GM23248 (cell line): ENCODE results near the gene ACAP1. TPM values are rescaled to one million over a fixed set of nuclear protein-coding genes. Genes with fewer than 3 reads are reported as not detected.
"Not testable (repeated sequence)": the region's sequence is repeated elsewhere in the genome, so short reads cannot be mapped to it uniquely, and the experiment has no call there.

Experiments used
- DNase-seq: peaks from one replicate; pipeline ENCODE4 v3.0.0-alpha.2; 2015
- H2AFZ ChIP-seq: fragments of 200-600 bp; sonication (generic); 2 replicates; pipeline ENCODE4 v1.6.1; 2016; ENCODE audit warnings: antibody characterized with exemption
- H3F3A ChIP-seq: fragments of 200-600 bp; sonication (generic); 2 replicates; pipeline ENCODE4 v1.6.1; 2016; ENCODE audit warnings: mild to moderate bottlenecking, antibody characterized with exemption, mixed run types; ENCODE audit not compliant: insufficient read depth
- H3K27ac ChIP-seq: fragments of 200-600 bp; sonication (generic); 2 replicates; pipeline ENCODE4 v1.5.1; 2016; ENCODE audit warnings: mild to moderate bottlenecking
- H3K27me3 ChIP-seq: fragments of 200-600 bp; sonication (generic); replicated peaks from 2 replicates; pipeline ENCODE4 v1.6.1; 2016; ENCODE audit warnings: mild to moderate bottlenecking; ENCODE audit not compliant: insufficient read depth
- H3K36me3 ChIP-seq: fragments of 200-600 bp; sonication (generic); 2 replicates; pipeline ENCODE4 v1.6.1; 2016; ENCODE audit warnings: low read depth, mild to moderate bottlenecking
- H3K4me1 ChIP-seq: fragments of 200-600 bp; sonication (generic); 2 replicates; pipeline ENCODE4 v1.6.1; 2016; ENCODE audit warnings: mild to moderate bottlenecking; ENCODE audit not compliant: insufficient read depth
- H3K4me2 ChIP-seq: fragments of 200-600 bp; sonication (generic); one replicate; pipeline ENCODE4 v1.6.1; 2016; ENCODE audit warnings: mild to moderate bottlenecking; ENCODE audit not compliant: unreplicated experiment
- H3K4me3 ChIP-seq: fragments of 200-600 bp; sonication (generic); 2 replicates; pipeline ENCODE4 v1.5.1; 2016; ENCODE audit warnings: mild to moderate bottlenecking
- H3K79me2 ChIP-seq: fragments of 200-600 bp; sonication (generic); 2 replicates; pipeline ENCODE4 v1.6.1; 2016; ENCODE audit warnings: mild to moderate bottlenecking; ENCODE audit not compliant: insufficient read depth
- H3K9ac ChIP-seq: fragments of 200-600 bp; sonication (generic); 2 replicates; pipeline ENCODE4 v1.6.1; 2016; ENCODE audit warnings: mild to moderate bottlenecking
- H3K9me2 ChIP-seq: fragments of 200-600 bp; sonication (generic); 2 replicates; pipeline ENCODE4 v1.6.1; 2016; ENCODE audit warnings: mixed run types, mild to moderate bottlenecking, moderate library complexity; ENCODE audit not compliant: insufficient read depth
- H3K9me3 ChIP-seq: fragments of 200-600 bp; sonication (generic); one replicate; pipeline ENCODE4 v1.6.1; 2017; ENCODE audit warnings: low read depth
- H4K20me1 ChIP-seq: fragments of 200-600 bp; sonication (generic); 2 replicates; pipeline ENCODE4 v1.6.0; 2016; ENCODE audit not compliant: insufficient read depth
- EZH2 ChIP-seq: fragments of 200-600 bp; sonication (generic); IDR thresholded peaks from 2 replicates; pipeline ENCODE4 v1.6.1; 2018; ENCODE audit warnings: antibody characterized with exemption, mild to moderate bottlenecking; ENCODE audit not compliant: insufficient read depth, poor library complexity, severe bottlenecking
- EZH2phosphoT487 ChIP-seq: fragments of 200-600 bp; sonication (generic); IDR thresholded peaks from 2 replicates; pipeline ENCODE4 v1.6.1; 2018; ENCODE audit warnings: antibody characterized with exemption, moderate library complexity, mild to moderate bottlenecking, low read depth; ENCODE audit not compliant: insufficient read depth
- WGBS, 2 experiments: methylation state at CpG; one replicate each; pipeline ENCODE4 v1.1.6; 2015 to 2017; ENCODE audit warnings: low lambda C conversion rate in 2 of 2, low coverage in 1 of 2; ENCODE audit errors: missing lambda C conversion rate in 2 of 2; 5-methylcytosine and 5-hydroxymethylcytosine counted together
- in situ Hi-C: fragments of 300-500 bp; cut with MboI; formaldehyde crosslinking; loops from 2 replicates; pipeline ENCODE4 v1.15.0; 2020
- polyA plus RNA-seq: library from polyadenylated mRNA; unstranded; fragments of >200 nt; fragmentation: Nextera tagmentation; extraction: Ambion mirVana; gene quantifications from 2 replicates; pipeline ENCODE4 v1.2.1, GENCODE V29; 2016
- total RNA-seq: library from RNA; depleted of rRNA; stranded (reverse); fragments of >200 nt; shearing (Covaris generic); gene quantifications from 2 replicates; pipeline ENCODE4 v1.2.3, GENCODE V29; 2014

ACAP1 gene
- total and polyA plus RNA-seq, 2 experiments from 2014 or later = 4.4 to 15.7 TPM

DNA sequence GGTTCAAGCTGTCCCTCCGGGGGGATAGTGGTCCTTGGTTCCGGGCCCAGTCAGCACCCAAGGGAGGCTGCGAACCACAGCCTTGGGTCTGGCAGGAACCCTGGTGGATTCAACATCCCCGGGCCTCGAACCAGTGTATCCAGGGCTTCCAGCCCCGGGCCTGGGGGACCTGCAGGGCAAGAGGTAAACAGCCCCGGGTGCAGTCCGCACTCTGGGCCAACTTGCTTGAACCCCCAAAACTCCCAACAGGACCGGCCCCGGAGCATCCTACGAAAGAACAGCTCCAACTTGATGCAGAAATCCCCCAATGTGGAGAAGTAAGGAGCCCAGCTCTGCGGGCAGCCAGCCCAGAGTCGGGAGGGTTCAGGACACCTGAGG lies 5.7 kb upstream of the ACAP1 start:
- H3K79me2 ChIP-seq = peaks cover 21% of the 10 kb centered on the region
- H3K9me2 ChIP-seq = no peaks in the 10 kb centered on the region
- in situ Hi-C loops = no loop called here
- no peaks in the 10 kb centered on the region for H3K36me3 ChIP-seq
- DNase-seq = no peak
- peak overlapping the region; percentile 83 for H3K4me3 ChIP-seq
- H3K9me3 ChIP-seq = no peaks in the 10 kb centered on the region
- 36 to 39% methylated on average over 13 of the region's 13 CpGs for WGBS, 2 experiments
- no peak overlapping the region for H3K27ac ChIP-seq
- peak overlapping the region; percentile 88 for H3K4me2 ChIP-seq
- peak overlapping the region; percentile 10; the same call in 1 of the 2 replicates for H3K9ac ChIP-seq
- no peaks in the 10 kb centered on the region for H4K20me1 ChIP-seq
- no peaks in the 10 kb centered on the region for H3F3A ChIP-seq
- H3K27me3 ChIP-seq = no peaks in the 10 kb centered on the region
- peak overlapping the region; percentile 87 for H2AFZ ChIP-seq
- TF ChIP-seq EZH2 (no peak), EZH2phosphoT487 (no peak)
- peaks cover 7% of the 10 kb centered on the region; the same call in 1 of the 2 replicates for H3K4me1 ChIP-seq

DNA sequence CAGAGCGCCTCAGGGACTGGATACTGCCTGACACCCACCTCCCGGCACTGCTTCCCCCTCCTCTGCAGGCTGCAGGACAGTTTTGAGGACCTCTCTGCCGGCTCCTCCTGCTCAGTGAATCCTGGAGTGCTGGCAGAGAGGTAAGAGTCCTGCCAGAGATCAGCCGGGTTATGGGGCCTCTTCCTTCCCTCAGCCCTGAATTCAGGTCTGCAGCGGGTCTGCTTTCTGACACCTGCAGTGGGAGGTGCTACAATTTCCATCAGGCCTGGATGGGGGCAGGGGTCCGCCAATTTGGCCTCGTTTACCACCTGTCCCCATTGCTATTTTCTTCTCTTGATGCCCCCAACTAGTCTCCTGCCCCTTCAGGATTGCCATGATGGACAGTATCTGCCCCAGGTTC lies 4.2 kb upstream of the ACAP1 start:
- H2AFZ ChIP-seq = no peak overlapping the region
- no peaks in the 10 kb centered on the region for H3K9me2 ChIP-seq
- H3K27ac ChIP-seq = no peak overlapping the region
- no peak overlapping the region for H3K4me3 ChIP-seq
- TF ChIP-seq EZH2phosphoT487 (no peak), EZH2 (no peak)
- H3F3A ChIP-seq = no peaks in the 10 kb centered on the region
- no peaks in the 10 kb centered on the region for H3K27me3 ChIP-seq
- in situ Hi-C loops = no loop called here
- no peaks in the 10 kb centered on the region for H3K36me3 ChIP-seq
- H3K4me2 ChIP-seq = no peak overlapping the region
- H3K9ac ChIP-seq = no peak overlapping the region
- H3K79me2 ChIP-seq = peaks cover 18% of the 10 kb centered on the region
- WGBS, 2 experiments = 57 to 60% methylated on average over 7 of the region's 7 CpGs
- H3K4me1 ChIP-seq = peaks cover 7% of the 10 kb centered on the region; the same call in 1 of the 2 replicates
- no peak for DNase-seq
- no peaks in the 10 kb centered on the region for H3K9me3 ChIP-seq
- H4K20me1 ChIP-seq = no peaks in the 10 kb centered on the region

DNA sequence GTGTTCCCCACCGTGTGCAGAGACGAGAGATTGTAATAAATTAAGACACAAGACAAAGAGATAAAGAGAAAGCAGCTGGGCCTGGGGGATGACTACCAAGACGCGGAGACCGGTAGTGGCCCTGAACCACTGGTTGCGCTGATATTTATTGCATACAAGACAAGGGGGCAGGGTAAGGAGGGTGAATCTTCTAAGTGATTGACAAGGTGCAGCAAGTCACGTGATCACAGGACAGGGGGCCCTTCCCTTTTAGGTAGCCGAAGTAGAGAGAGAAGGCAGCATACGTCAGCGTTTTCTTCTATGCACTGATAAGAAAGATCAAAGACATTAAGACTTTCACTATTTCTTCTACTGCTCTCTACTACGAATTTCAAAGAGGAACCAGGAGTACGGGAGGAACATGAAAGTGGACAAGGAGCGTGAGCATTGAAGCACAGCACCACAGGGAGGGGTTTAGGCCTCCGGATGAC lies 3.7 kb upstream of the ACAP1 start:
- H4K20me1 ChIP-seq, H3K27me3 ChIP-seq, H2AFZ ChIP-seq, H3K36me3 ChIP-seq, H3K9ac ChIP-seq, H3K4me2 ChIP-seq, DNase-seq, H3K9me3 ChIP-seq, H3K9me2 ChIP-seq, H3K27ac ChIP-seq, H3F3A ChIP-seq, in situ Hi-C loops, H3K4me3 ChIP-seq, H3K4me1 ChIP-seq: not testable (repeated sequence)
- H3K79me2 ChIP-seq = peaks cover 13% of the 10 kb centered on the region
- 31 to 35% methylated on average over 14 of the region's 14 CpGs for WGBS, 2 experiments

DNA sequence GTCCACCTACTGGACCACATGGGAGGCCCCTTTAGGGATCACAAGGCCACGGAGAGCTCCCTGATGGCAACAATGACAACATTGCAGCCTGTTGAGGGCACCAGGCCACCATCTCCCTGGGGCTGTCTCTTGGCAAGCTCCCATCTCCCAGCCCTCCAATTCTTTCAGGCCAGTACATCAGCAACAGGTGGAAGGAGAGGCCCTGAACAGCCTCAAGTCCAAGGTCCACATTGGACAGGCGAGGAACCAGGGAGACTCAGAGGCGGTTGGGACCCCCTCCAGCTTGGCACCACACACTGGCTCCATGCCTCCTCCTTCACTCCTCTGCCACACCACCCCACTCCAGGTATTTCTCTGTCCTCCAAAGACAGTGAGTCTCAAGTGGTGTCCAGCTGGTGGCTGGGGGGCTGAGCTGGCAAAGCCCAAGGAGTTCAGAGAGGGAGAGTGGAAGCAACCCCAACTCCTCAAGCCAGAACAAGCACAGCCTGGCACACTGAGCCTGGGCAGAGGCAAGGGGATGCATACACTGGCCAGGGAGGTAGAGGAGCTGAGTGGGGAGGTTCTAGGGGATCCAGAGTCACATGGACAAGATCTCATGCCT lies 1.3 kb upstream of the ACAP1 start:
- in situ Hi-C loops = no loop called here
- DNase-seq = no peak
- no peaks in the 10 kb centered on the region for H3K4me1 ChIP-seq
- no peaks in the 10 kb centered on the region for H3K36me3 ChIP-seq
- no peaks in the 10 kb centered on the region for H4K20me1 ChIP-seq
- 67 to 75% methylated on average over 3 of the region's 3 CpGs for WGBS, 2 experiments
- H3K9ac ChIP-seq = no peak overlapping the region
- H3K9me2 ChIP-seq = no peaks in the 10 kb centered on the region
- no peak overlapping the region for H3K4me2 ChIP-seq
- H3K9me3 ChIP-seq = no peaks in the 10 kb centered on the region
- H3K27me3 ChIP-seq = no peaks in the 10 kb centered on the region
- H3K79me2 ChIP-seq = no peaks in the 10 kb centered on the region
- no peak overlapping the region for H3K4me3 ChIP-seq
- H3F3A ChIP-seq = no peaks in the 10 kb centered on the region
- no peak overlapping the region for H2AFZ ChIP-seq
- no peak overlapping the region for H3K27ac ChIP-seq
- no peak for TF ChIP-seq EZH2

DNA sequence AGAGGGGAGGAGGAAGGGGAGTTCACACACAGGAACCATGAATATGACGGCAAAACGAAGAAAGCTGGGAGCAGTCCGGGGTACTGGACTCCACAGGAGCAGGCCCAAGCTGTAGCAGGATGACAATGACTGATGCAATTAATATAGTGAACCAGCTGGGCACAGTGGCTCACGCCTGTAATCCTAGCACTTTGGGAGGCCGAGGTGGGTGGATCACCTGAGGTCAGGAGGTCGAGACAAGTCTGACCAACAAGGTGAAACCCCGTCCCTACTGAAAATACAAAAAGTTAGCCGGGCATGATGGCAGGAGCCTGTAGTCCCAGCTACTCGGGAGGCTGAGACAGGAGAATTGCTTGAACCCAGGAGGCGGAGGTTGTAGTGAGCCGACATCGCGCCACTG lies 564 bp upstream of the ACAP1 start:
- H3K27ac ChIP-seq, H3K4me1 ChIP-seq, H3K36me3 ChIP-seq, H3K27me3 ChIP-seq, H3K9me3 ChIP-seq, in situ Hi-C loops, H3K9me2 ChIP-seq, H2AFZ ChIP-seq, H3K79me2 ChIP-seq, H3F3A ChIP-seq, H3K4me2 ChIP-seq, H4K20me1 ChIP-seq, H3K4me3 ChIP-seq, DNase-seq, H3K9ac ChIP-seq: not testable (repeated sequence)
- 74 to 79% methylated on average over 12 to 13 of the region's 13 CpGs for WGBS, 2 experiments

DNA sequence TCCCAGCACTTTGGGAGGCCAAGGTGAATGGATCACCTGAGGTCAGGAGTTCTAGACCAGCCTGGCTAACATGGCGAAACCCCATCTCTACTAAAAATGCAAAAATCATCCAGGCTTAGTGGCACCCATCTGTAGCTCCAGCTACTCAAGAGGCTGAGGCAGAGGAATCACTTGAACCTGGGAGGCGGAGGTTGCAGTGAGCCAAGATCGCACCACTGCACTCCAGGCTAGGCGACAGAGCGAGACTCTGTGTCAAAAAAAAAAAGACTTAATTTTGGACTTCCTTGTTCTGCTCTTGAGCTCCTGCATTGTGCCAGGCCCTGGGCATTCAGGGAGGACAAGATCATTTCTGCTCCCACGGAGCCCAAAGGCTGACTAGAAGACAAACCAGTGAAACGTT lies 1.3 kb downstream of the ACAP1 start:
- H3K4me2 ChIP-seq, H2AFZ ChIP-seq, H4K20me1 ChIP-seq, H3F3A ChIP-seq, H3K9me2 ChIP-seq, H3K9me3 ChIP-seq, H3K4me1 ChIP-seq, H3K36me3 ChIP-seq, H3K27ac ChIP-seq, H3K4me3 ChIP-seq, H3K79me2 ChIP-seq, H3K9ac ChIP-seq, DNase-seq, in situ Hi-C loops, H3K27me3 ChIP-seq: not testable (repeated sequence)
- 68 to 69% methylated on average over 7 of the region's 7 CpGs for WGBS, 2 experiments
